Keratinocyte (primary cell): ENCODE results near the gene MYO1D.

Source experiments
- CTCF ChIP-seq, 3 experiments: IDR thresholded peaks in 1 of 3; conservative IDR thresholded peaks in 1 of 3; optimal IDR thresholded peaks in 1 of 3; 2 replicates in 2 of 3; 3 replicates in 1 of 3; pipeline versions ENCODE3 to v1.5.1; 2011; ENCODE audit warnings: low read length in 3 of 3, mild to moderate bottlenecking in 3 of 3, moderate library complexity in 2 of 3, control low read depth in 1 of 3, inconsistent platforms in 1 of 3; ENCODE audit not compliant: insufficient read depth in 2 of 3; ENCODE audit errors: extremely low read depth in 1 of 3
- EZH2 ChIP-seq: IDR thresholded peaks from one replicate; pipeline ENCODE4 v1.6.1; 2012; ENCODE audit warnings: inconsistent platforms, mild to moderate bottlenecking, low read length, moderate library complexity

- TF ChIP-seq CTCF (optimal IDR thresholded peaks at IDR 0.05 in 1 of 3, IDR thresholded peaks at IDR 0.05 in 1 of 3, conservative IDR thresholded peaks at IDR 0.05 in 1 of 3; ENCODE audit: extremely low read depth in 1 of 3, insufficient read depth in 2 of 3, low read length in 3 of 3) (no peak), EZH2 (no peak)
Observed at GRCh38 chr17:32801641-32802040, 75.3 kb downstream of the MYO1D start.
